ENCODE measurements around the gene SMAD3.

Gene SMAD3

GRCh38 chr15:67219288-67219687 is 153.9 kb downstream of the SMAD3 start:
- Mint-ChIP-seq H3K36me3 (ENCODE audit: low read depth) (peaks cover 21% of the 10 kb centered on the region), H3K4me3 (no peak overlapping the region)

DNA sequence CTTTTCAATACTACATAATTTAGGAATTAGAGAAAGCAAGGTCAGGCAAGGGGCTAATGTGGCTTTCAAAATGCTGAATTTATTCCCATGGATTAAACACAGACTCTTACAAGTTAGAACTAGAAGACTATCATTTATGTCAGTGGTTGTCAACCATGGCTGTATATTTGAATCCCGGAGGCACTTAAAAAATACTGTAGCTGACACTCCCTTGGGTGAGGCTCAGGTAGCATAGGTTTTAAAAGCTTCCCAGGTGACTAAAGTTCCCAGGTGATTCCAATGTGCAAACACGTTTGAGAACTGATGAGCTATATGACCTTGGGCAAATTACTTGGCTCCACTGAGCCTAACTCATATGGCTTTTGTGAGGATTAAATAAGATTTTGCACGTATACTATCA is 159.5 kb downstream of the SMAD3 start:
- Mint-ChIP-seq H3K27ac (no peak overlapping the region), H3K27me3 (no peaks in the 10 kb centered on the region), H3K36me3 (ENCODE audit: low read depth) (peaks cover 16% of the 10 kb centered on the region), H3K9me3 (no peaks in the 10 kb centered on the region), H3K4me3 (no peak overlapping the region), H3K4me1 (ENCODE audit: low read depth) (peaks cover 5% of the 10 kb centered on the region)
- intact Hi-C loops (cut with micrococcal nuclease), result loop anchor here (10.0 kb wide), 1 partner anchor 510 kb away; no protein-coding TSS in a partner anchor

More at GRCh38 chr15:67219288-67219687, 153.9 kb downstream of the SMAD3 start:
- H3K4me1 Mint-ChIP-seq (ENCODE audit: low read depth), result peaks cover 8% of the 10 kb centered on the region
- H3K9me3 Mint-ChIP-seq, result no peaks in the 10 kb centered on the region
- intact Hi-C loops (cut with micrococcal nuclease), result no loop called here
- H3K27me3 Mint-ChIP-seq, result no peaks in the 10 kb centered on the region
- H3K27ac Mint-ChIP-seq, result no peak overlapping the region

GRCh38 chr15:67225336-67225735 is 159.9 kb downstream of the SMAD3 start:
- no peak overlapping the region for H3K27ac Mint-ChIP-seq
- H3K36me3 Mint-ChIP-seq (ENCODE audit: low read depth), result peaks cover 20% of the 10 kb centered on the region
- intact Hi-C loops (cut with micrococcal nuclease), result loop anchor here (10.0 kb wide), 1 partner anchor 509 kb away; no protein-coding TSS in a partner anchor

DNA sequence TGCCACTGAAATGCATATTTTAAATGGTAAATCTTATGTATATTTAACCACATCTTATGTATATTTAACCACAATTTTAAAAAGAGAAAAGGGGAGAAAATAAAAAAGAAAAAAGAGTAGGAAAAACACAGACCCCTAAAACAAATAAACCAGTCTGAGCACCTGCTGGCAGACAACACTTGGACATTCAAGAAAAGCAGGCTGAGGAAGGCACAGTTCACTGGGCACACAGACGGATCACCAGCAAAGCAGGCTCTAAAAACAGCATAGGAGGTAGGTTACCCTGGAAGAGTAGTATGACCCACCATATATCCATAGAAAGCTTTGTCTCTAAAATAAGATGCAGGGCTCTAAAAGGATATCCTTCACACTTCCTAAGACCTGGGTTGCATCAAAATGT is 162.0 kb downstream of the SMAD3 start:
- H3K27ac Mint-ChIP-seq, result no peak overlapping the region
- no peak overlapping the region for H3K4me3 Mint-ChIP-seq
- H3K9me3 Mint-ChIP-seq, result no peaks in the 10 kb centered on the region
- intact Hi-C loops (cut with micrococcal nuclease), result loop anchor here (10.0 kb wide), 1 partner anchor 507 kb away; no protein-coding TSS in a partner anchor
- peaks cover 5% of the 10 kb centered on the region for H3K4me1 Mint-ChIP-seq (ENCODE audit: low read depth)
- no peaks in the 10 kb centered on the region for H3K27me3 Mint-ChIP-seq
- H3K36me3 Mint-ChIP-seq (ENCODE audit: low read depth), result peaks cover 41% of the 10 kb centered on the region

More at GRCh38 chr15:67225336-67225735, 159.9 kb downstream of the SMAD3 start:
- Mint-ChIP-seq H3K4me3 (no peak overlapping the region), H3K9me3 (no peaks in the 10 kb centered on the region), H3K27me3 (no peaks in the 10 kb centered on the region), H3K4me1 (ENCODE audit: low read depth) (peaks cover 5% of the 10 kb centered on the region)

DNA sequence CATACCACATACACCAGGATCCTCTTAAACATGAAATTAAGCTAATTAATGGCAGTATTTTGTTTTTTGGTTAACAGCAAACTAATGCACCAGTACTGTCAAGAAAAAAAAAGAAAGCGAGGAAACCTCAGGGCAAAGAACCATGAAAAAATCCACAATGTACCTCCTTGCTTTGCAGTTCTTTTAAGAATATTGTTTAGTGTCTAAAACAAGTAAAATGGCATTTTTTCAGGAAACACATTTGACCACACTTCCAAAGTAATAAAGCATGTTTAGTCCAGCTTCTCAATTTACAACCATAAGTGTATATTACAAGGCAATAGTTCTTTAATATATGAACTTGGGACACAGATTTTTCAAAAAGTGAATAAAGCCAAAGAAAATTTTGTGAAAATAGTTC is 162.4 kb downstream of the SMAD3 start:
- Mint-ChIP-seq H3K36me3 (ENCODE audit: low read depth) (peaks cover 45% of the 10 kb centered on the region), H3K27me3 (no peaks in the 10 kb centered on the region), H3K27ac (no peak overlapping the region)

DNA sequence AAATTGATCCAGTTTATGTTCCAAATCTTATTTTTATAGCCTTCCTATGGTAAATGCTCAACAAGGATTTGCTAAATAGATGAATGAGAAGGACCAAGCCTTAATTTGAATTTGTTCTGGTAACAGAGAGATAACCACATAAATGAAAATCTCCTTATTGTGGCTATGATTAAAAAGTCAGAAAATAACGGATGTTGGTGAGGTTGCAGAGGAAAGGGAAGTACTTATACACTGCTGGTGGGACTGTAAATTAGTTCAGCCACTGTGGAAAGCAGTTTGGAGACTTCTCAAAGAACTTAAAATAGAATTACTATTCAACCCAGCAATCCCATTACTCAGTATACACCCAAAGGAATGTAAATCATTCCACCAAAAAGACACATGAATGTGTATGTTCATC is 162.9 kb downstream of the SMAD3 start:
- H3K4me1 Mint-ChIP-seq (ENCODE audit: low read depth), result peaks cover 5% of the 10 kb centered on the region
- intact Hi-C loops (cut with micrococcal nuclease), result loop anchor here (10.0 kb wide), 1 partner anchor 507 kb away; no protein-coding TSS in a partner anchor
- H3K27me3 Mint-ChIP-seq, result no peaks in the 10 kb centered on the region
- H3K4me3 Mint-ChIP-seq, result no peak overlapping the region
- H3K27ac Mint-ChIP-seq, result no peak overlapping the region
- peaks cover 50% of the 10 kb centered on the region for H3K36me3 Mint-ChIP-seq (ENCODE audit: low read depth)
- H3K9me3 Mint-ChIP-seq, result no peaks in the 10 kb centered on the region

More for the DNA sequence above, 162.4 kb downstream of the SMAD3 start:
- peaks cover 5% of the 10 kb centered on the region for H3K4me1 Mint-ChIP-seq (ENCODE audit: low read depth)
- intact Hi-C loops (cut with micrococcal nuclease), result loop anchor here (10.0 kb wide), 1 partner anchor 507 kb away; no protein-coding TSS in a partner anchor
- H3K4me3 Mint-ChIP-seq, result no peak overlapping the region
- H3K9me3 Mint-ChIP-seq, result no peaks in the 10 kb centered on the region

GRCh38 chr15:67230504-67230903 is 165.1 kb downstream of the SMAD3 start:
- H3K9me3 Mint-ChIP-seq, result no peaks in the 10 kb centered on the region
- peaks cover 5% of the 10 kb centered on the region for H3K4me1 Mint-ChIP-seq (ENCODE audit: low read depth)
- intact Hi-C loops (cut with micrococcal nuclease), result no loop called here
- H3K36me3 Mint-ChIP-seq (ENCODE audit: low read depth), result peaks cover 72% of the 10 kb centered on the region
- no peak overlapping the region for H3K27ac Mint-ChIP-seq
- no peaks in the 10 kb centered on the region for H3K27me3 Mint-ChIP-seq
- no peak overlapping the region for H3K4me3 Mint-ChIP-seq

- no peak overlapping the region for H3K27ac Mint-ChIP-seq
Measured at GRCh38 chr15:67232591-67232990, 167.2 kb downstream of the SMAD3 start.

DNA sequence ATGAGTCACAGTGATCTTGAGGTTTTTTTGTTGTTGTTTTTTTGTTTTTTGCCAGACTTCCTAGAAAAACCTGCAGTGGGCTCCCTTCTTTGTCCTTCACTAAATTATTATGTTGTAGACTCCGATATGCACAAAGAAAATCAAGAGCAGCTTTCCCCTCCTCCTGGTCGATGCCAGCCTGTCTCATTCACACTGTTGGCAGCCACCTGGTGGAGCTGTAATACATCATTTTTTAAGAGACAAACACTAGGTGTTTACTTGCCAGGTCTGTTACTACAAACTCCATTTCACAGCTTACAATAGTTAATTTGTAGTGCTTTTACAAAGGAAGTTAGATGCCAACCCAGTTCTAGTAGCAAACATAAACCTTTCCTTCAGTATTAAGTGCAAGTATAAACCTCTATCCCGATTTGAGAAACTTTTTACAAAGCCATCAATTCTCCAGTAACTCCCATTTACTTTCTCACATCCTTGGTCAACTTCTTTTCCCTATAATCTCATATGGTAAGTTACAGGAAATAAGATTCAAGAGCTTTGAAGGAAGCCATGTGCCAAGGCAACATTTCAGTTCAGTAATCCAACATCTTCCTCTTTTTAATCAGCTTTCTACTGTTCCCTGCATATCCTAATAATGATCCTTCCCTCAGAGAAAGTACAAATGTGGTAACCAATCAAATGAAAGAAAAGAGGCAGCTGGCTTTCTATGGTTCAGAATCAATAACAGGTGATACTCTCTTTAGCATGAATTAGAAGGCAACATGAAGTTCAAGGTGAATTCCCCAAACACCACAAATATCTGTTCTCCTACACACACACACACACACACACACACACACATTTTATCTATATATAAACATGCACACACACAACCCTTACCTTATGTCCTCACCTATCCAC is 175.1 kb downstream of the SMAD3 start:
- peak overlapping the region; percentile 50 for H3K27ac Mint-ChIP-seq
- peaks cover 35% of the 10 kb centered on the region for H3K4me1 Mint-ChIP-seq (ENCODE audit: low read depth)
- intact Hi-C loops (cut with micrococcal nuclease), result no loop called here
- H3K4me3 Mint-ChIP-seq, result no peak overlapping the region
- H3K27me3 Mint-ChIP-seq, result no peaks in the 10 kb centered on the region
- peaks cover 15% of the 10 kb centered on the region for H3K36me3 Mint-ChIP-seq (ENCODE audit: low read depth)
- H3K9me3 Mint-ChIP-seq, result no peaks in the 10 kb centered on the region

More at GRCh38 chr15:67232591-67232990, 167.2 kb downstream of the SMAD3 start:
- H3K4me1 Mint-ChIP-seq (ENCODE audit: low read depth), result peaks cover 5% of the 10 kb centered on the region
- no peaks in the 10 kb centered on the region for H3K27me3 Mint-ChIP-seq
- no peak overlapping the region for H3K4me3 Mint-ChIP-seq
- H3K36me3 Mint-ChIP-seq (ENCODE audit: low read depth), result peaks cover 83% of the 10 kb centered on the region
- H3K9me3 Mint-ChIP-seq, result no peaks in the 10 kb centered on the region
- intact Hi-C loops (cut with micrococcal nuclease), result no loop called here

DNA sequence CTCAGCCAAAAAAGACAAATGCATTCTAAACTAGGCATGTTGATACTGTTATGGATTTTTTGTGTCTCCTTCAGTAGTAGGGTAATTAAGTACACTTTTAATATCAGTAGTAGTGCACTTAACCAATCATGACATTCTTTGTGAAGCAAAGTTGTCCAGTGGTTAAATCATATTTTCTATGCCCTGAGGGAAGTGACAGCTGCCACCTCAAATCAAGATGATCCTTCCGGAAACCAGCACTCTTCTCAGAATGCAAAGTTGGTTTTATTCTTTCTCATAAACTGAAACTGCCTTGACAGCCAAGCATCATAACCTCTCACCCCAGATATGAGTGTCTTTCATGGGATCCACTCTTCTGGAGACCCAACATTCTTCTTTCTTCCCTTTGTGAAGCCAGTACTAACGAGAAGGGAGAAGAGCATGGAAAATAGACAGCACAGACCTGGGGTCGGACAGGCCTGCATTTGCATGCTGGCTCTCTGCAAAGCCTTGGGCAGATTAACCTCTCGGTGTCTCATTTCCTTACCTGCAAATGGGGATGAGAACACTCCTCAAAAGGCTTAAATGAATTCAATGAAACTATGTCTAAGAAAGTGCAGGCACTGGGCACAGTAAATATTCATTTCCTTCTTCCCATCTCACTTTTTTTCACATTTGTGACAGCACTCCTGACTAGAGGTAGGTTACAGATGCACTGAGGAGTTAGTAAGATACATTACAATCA is 175.9 kb downstream of the SMAD3 start:
- H3K27ac Mint-ChIP-seq, result peak overlapping the region; percentile 50
- H3K36me3 Mint-ChIP-seq (ENCODE audit: low read depth), result peaks cover 15% of the 10 kb centered on the region
- H3K4me1 Mint-ChIP-seq (ENCODE audit: low read depth), result peaks cover 35% of the 10 kb centered on the region
- no peak overlapping the region for H3K4me3 Mint-ChIP-seq
- intact Hi-C loops (cut with micrococcal nuclease), result no loop called here
- H3K9me3 Mint-ChIP-seq, result no peaks in the 10 kb centered on the region
- H3K27me3 Mint-ChIP-seq, result no peaks in the 10 kb centered on the region

GRCh38 chr15:67242708-67243111 is 177.3 kb downstream of the SMAD3 start:
- Mint-ChIP-seq H3K36me3 (ENCODE audit: low read depth) (peaks cover 26% of the 10 kb centered on the region), H3K27me3 (no peaks in the 10 kb centered on the region), H3K4me1 (ENCODE audit: low read depth) (peaks cover 35% of the 10 kb centered on the region), H3K9me3 (peaks cover 7% of the 10 kb centered on the region), H3K27ac (peak overlapping the region; percentile 25), H3K4me3 (no peak overlapping the region)
- intact Hi-C loops (cut with micrococcal nuclease), result no loop called here
